Progenitor cell of endocrine pancreas (in vitro differentiated cells): Measurements from ENCODE around the gene CREG1. TPM values are rescaled to one million over a fixed set of nuclear protein-coding genes. Genes with fewer than 3 reads are reported as not detected.

Experiments used
- DNase-seq: peaks from one replicate; pipeline ENCODE4 v3.0.0; 2021; ENCODE audit warnings: low spot score; ENCODE audit not compliant: unreplicated experiment
- H3K27ac Mint-ChIP-seq: 2 replicates; pipeline ENCODE4 v1.8.0; 2021; ENCODE audit warnings: mild to moderate bottlenecking, moderate library complexity, mixed read lengths
- H3K27me3 Mint-ChIP-seq: 2 replicates; pipeline ENCODE4 v1.8.0; 2021; ENCODE audit warnings: mixed read lengths
- H3K36me3 Mint-ChIP-seq: 2 replicates; pipeline ENCODE4 v1.8.0; 2022; ENCODE audit warnings: mixed read lengths; ENCODE audit not compliant: insufficient read depth
- H3K4me1 Mint-ChIP-seq: 2 replicates; pipeline ENCODE4 v1.8.0; 2021; ENCODE audit warnings: low read depth, mixed read lengths
- H3K4me3 Mint-ChIP-seq: 2 replicates; pipeline ENCODE4 v1.8.0; 2021; ENCODE audit warnings: low read depth, mild to moderate bottlenecking, moderate library complexity, mixed read lengths
- H3K9me3 Mint-ChIP-seq: 2 replicates; pipeline ENCODE4 v1.8.0; 2021; ENCODE audit warnings: low read depth, mixed read lengths
- total RNA-seq: library from RNA; stranded (reverse); gene quantifications from 2 replicates; pipeline ENCODE4 v1.2.1, GENCODE V29; 2021
- TF ChIP-seq, protein P1 (sequence below): fragments of 200-600 bp; sonication (generic); IDR thresholded peaks from one replicate; pipeline ENCODE4 v1.5.0; 2021; ENCODE audit warnings: antibody characterized with exemption, mild to moderate bottlenecking; ENCODE audit not compliant: unreplicated experiment

CREG1 gene
- total RNA-seq, 1 donor from 2014 or later: 27.7 TPM

DNA sequence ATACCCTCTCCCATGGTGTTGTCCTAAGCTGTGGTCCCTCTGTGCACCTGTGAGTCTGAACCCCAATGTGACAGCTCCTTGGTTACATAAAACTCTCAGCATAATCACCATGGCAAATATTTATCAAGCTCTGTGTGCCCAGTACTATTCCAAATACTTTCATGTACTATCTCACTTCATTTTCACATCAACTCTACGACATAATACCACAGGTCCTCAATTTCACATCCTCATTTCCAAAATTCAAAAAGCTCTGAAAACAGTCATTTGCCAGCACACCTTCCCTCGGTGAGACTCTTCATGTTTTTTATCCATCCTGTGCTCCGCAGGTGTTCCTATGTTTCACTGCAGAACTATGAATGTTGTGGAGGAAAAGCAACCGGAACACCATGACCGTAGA lies 12.4 kb upstream of the CREG1 start:
- Mint-ChIP-seq H3K27ac (no peak overlapping the region), H3K4me1 (peaks cover 3% of the 10 kb centered on the region), H3K4me3 (no peak overlapping the region), H3K36me3 (no peaks in the 10 kb centered on the region), H3K9me3 (no peaks in the 10 kb centered on the region), H3K27me3 (peaks cover 8% of the 10 kb centered on the region)
- no peak for DNase-seq
- TF ChIP-seq, protein P1, sequence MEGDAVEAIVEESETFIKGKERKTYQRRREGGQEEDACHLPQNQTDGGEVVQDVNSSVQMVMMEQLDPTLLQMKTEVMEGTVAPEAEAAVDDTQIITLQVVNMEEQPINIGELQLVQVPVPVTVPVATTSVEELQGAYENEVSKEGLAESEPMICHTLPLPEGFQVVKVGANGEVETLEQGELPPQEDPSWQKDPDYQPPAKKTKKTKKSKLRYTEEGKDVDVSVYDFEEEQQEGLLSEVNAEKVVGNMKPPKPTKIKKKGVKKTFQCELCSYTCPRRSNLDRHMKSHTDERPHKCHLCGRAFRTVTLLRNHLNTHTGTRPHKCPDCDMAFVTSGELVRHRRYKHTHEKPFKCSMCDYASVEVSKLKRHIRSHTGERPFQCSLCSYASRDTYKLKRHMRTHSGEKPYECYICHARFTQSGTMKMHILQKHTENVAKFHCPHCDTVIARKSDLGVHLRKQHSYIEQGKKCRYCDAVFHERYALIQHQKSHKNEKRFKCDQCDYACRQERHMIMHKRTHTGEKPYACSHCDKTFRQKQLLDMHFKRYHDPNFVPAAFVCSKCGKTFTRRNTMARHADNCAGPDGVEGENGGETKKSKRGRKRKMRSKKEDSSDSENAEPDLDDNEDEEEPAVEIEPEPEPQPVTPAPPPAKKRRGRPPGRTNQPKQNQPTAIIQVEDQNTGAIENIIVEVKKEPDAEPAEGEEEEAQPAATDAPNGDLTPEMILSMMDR: no peak

DNA sequence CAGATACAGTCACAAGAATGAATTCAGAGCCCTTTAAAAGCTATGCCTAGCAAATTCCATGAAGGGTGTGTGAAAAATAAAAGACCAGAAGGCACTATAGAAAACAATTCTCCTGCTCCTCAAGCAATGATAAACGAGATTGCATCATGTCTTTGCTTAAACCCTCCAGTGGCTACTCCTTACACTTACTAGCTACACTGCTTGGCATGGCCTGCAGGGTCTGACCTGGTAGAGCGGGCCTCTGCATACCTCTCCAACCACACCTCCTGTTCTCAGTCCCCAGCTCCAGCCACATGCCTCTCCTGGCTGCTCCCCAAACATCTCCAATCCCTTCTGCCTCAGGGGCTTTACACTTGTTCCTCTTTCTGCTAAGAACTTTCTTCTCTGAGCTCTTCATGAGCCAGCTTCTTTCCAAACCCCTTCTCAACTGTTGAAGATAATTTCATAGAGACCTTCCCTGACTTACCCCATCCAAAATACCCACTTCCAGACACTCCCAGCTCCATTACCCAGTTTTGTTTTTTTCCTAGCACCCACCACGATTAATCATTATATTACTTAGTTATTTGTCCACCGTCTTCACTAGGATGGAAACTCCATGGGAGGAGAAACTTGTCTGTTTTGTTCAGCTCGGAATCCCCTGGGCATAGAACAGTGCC lies 11.2 kb upstream of the CREG1 start:
- Mint-ChIP-seq H3K4me1 (peaks cover 3% of the 10 kb centered on the region), H3K4me3 (no peak overlapping the region), H3K27ac (no peak overlapping the region), H3K9me3 (no peaks in the 10 kb centered on the region), H3K27me3 (peaks cover 8% of the 10 kb centered on the region), H3K36me3 (no peaks in the 10 kb centered on the region)
- TF ChIP-seq, protein P1: no peak
- no peak for DNase-seq

DNA sequence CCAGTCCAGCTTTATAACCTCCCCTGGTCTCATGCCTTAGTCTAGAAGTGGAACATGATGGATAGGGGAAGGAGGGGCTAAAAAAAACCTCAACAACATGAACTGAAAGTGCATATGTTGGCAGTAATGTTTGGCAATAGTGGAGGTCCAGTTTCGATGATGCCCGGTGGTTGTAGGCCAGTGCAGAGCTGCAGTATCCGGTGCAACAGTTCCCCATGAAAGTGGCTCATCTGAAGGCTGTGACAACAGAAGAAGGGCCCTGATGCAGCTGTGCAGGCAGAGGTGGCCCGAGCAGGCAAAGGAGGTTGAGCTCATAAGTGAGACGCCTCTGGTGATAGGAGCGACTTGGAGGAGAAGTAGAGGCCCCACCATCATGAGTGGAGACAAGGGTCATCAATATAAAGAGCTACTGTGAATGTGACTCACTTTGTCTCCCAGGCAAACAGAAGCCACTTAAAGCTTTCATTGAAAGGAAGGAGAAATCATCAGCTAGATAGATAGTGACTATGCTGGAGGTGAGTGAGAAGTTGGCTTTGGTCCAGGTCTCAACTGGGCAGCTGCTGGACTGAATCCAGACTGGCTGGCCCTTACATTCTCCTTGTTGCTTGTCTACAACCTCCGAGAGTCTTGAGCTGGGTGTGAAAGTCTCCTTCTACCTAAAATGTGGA lies 10.2 kb upstream of the CREG1 start:
- Mint-ChIP-seq H3K4me1 (peaks cover 3% of the 10 kb centered on the region), H3K9me3 (no peaks in the 10 kb centered on the region), H3K27ac (no peak overlapping the region), H3K27me3 (peaks cover 8% of the 10 kb centered on the region), H3K4me3 (no peak overlapping the region), H3K36me3 (no peaks in the 10 kb centered on the region)
- TF ChIP-seq, protein P1: no peak
- no peak for DNase-seq

- no peak overlapping the region for H3K27ac Mint-ChIP-seq
- H3K4me3 Mint-ChIP-seq: no peak overlapping the region
- H3K4me1 Mint-ChIP-seq: peaks cover 3% of the 10 kb centered on the region
- TF ChIP-seq, protein P1: no peak
- no peaks in the 10 kb centered on the region for H3K36me3 Mint-ChIP-seq
- no peak for DNase-seq
- H3K27me3 Mint-ChIP-seq: peaks cover 8% of the 10 kb centered on the region
- H3K9me3 Mint-ChIP-seq: no peaks in the 10 kb centered on the region
These were observed 9.1 kb upstream of the CREG1 start for GRCh38 chr1:167562702-167563101.

GRCh38 chr1:167561753-167562152 lies 8.2 kb upstream of the CREG1 start:
- Mint-ChIP-seq H3K4me3 (no peak overlapping the region), H3K36me3 (no peaks in the 10 kb centered on the region)
- TF ChIP-seq, protein P1: no peak

More at GRCh38 chr1:167561753-167562152, 8.2 kb upstream of the CREG1 start:
- Mint-ChIP-seq H3K27me3 (peaks cover 8% of the 10 kb centered on the region), H3K4me1 (peaks cover 3% of the 10 kb centered on the region), H3K27ac (no peak overlapping the region), H3K9me3 (no peaks in the 10 kb centered on the region)
- DNase-seq: no peak
